ENCODE results near the gene AZU1. TPM values are rescaled to one million over a fixed set of nuclear protein-coding genes. Genes with fewer than 3 reads are reported as not detected.

The AZU1 gene
- total RNA-seq, 1 donor from 2014 or later = 0.75 TPM

DNA sequence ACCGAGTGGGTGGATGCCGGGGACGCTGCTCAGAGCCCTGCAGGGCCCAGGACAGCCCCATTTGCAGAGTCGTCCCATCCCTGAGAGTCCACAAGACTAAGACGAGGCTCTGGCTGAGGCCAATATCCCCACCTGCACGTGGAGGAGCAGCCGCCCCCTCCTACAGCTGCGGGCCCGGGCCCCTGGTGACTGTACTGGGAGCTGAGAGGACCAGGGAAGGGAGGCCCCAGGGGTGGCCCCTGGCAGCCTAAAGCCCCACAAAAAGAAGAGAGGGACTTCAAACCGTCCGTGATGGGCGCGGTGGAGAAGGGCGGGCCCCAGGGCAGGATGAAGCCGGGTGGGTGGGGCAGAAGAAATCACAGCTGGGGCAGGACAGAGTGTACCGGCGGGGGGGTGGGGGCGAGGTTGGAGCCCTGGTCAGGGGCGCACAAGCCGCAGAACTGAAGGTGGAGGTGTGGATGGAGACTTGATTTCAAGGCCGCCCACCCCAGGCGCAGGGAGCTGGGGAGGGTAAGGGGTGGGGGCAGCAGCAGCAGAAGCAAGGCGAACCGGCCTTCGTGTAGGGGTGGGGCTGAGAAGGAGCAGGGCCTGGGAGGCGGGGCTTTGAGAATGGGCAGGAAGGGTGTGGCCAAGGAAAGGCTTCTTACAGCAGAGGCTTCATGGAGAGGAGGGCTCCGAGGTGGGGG is 44.8 kb downstream of the AZU1 start:
- peak; percentile 87 for DNase-seq
- TF ChIP-seq, protein P1, sequence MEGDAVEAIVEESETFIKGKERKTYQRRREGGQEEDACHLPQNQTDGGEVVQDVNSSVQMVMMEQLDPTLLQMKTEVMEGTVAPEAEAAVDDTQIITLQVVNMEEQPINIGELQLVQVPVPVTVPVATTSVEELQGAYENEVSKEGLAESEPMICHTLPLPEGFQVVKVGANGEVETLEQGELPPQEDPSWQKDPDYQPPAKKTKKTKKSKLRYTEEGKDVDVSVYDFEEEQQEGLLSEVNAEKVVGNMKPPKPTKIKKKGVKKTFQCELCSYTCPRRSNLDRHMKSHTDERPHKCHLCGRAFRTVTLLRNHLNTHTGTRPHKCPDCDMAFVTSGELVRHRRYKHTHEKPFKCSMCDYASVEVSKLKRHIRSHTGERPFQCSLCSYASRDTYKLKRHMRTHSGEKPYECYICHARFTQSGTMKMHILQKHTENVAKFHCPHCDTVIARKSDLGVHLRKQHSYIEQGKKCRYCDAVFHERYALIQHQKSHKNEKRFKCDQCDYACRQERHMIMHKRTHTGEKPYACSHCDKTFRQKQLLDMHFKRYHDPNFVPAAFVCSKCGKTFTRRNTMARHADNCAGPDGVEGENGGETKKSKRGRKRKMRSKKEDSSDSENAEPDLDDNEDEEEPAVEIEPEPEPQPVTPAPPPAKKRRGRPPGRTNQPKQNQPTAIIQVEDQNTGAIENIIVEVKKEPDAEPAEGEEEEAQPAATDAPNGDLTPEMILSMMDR (IDR thresholded peaks at IDR 0.05) = no peak

DNA sequence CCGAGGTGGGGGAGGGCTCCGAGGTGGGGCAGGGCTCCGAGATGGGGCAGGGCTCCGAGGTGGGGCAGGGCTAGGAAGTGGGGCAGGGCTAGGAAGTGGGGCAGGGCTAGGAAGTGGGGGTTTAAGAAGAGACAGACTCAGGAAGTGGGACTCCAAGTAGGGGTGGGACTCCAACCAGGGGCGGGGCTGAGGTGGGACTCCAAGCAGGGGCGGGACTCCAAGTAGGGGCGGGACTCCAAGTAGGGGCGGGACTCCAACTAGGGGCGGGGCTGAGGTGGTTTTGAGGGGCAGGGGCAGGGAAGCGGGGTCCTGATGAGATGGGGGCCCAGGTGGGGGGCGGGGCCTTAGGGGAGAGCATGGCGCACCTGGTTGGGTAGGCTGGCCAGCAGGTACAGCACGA is 45.4 kb downstream of the AZU1 start:
- H3K4me3 ChIP-seq = no peak overlapping the region
- ATAC-seq = peak; percentile 72
- intact Hi-C loops (cut with DNase I) = no loop called here
- H3K9me3 ChIP-seq = no peaks in the 10 kb centered on the region
- H3K27me3 ChIP-seq = no peaks in the 10 kb centered on the region
- peaks cover 27% of the 10 kb centered on the region for H3K36me3 ChIP-seq
- H3K4me1 ChIP-seq = peaks cover 16% of the 10 kb centered on the region
- TF ChIP-seq, protein P1 (IDR thresholded peaks at IDR 0.05) = no peak
- no peak overlapping the region for H3K27ac ChIP-seq
- peak; percentile 81 for DNase-seq

More for the DNA sequence above, 44.8 kb downstream of the AZU1 start:
- Histone ChIP-seq H3K27ac (peak overlapping the region; percentile 86), H3K4me3 (peak overlapping the region; percentile 34), H3K27me3 (no peaks in the 10 kb centered on the region), H3K36me3 (peaks cover 31% of the 10 kb centered on the region), H3K4me1 (peaks cover 16% of the 10 kb centered on the region), H3K9me3 (no peaks in the 10 kb centered on the region)
- peak; percentile 82 for ATAC-seq
- intact Hi-C loops (cut with DNase I) = no loop called here

DNA sequence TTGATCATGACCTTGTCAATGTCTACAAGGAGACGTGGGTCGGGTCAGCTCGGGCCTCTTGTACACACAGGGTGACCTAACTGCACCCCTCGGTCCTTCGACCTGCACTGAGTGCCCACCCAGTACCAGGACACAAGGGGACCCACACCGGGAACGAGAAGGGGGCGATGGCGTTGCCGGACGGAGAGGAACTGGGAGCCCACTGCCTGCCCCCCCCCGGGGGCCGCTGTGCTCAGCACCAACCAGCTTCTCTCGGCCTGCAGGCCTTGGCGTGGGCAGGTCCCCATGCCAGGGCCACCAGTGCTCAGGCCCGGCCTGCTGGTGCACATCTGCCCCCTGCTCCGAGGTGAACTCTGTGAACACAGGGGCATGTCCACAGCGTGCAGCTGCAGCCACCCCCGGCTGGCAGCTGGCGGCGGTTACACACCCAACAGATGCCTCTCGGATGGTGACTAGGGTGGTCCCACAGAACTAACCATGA is 46.0 kb downstream of the AZU1 start:
- no peaks in the 10 kb centered on the region for H3K27me3 ChIP-seq
- peaks cover 16% of the 10 kb centered on the region for H3K4me1 ChIP-seq
- no peak for ATAC-seq
- H3K36me3 ChIP-seq = peaks cover 23% of the 10 kb centered on the region
- DNase-seq = no peak
- intact Hi-C loops (cut with DNase I) = no loop called here
- TF ChIP-seq, protein P1 (IDR thresholded peaks at IDR 0.05) = no peak
- no peaks in the 10 kb centered on the region for H3K9me3 ChIP-seq
- H3K4me3 ChIP-seq = no peak overlapping the region
- no peak overlapping the region for H3K27ac ChIP-seq

DNA sequence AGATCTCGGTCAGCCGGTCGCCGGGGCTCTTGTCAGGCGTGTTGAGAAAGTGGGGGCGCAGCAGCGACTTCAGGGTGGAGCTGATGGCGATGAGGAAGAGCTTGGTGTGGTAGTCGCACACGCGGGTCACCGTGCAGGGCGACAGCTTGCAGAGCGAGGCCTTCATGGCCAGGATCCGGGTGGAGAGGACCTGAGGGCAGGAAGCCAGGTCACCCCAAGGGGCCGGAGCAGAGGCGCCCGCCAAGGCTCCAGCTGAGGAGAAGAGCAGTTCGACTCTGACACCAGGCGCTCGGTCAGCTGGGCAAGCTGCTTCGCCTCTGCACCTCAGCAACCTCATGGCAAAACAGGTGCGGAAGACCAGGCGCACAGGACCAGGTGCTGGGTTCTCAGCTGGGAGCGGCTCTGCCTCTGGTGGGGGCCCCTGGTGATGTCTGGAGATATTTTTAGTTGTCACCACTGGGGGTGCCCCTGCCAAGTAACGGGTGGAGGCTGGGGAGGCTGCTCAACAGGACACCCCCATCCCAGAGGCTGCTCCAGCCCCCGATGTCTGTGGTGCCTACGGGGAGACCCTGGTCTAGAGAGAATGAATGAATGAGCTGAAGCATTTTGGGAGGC is 47.7 kb downstream of the AZU1 start:
- peaks cover 9% of the 10 kb centered on the region for H3K4me1 ChIP-seq
- H3K27ac ChIP-seq = no peak overlapping the region
- intact Hi-C loops (cut with DNase I) = no loop called here
- TF ChIP-seq, protein P1 (IDR thresholded peaks at IDR 0.05) = no peak
- H3K36me3 ChIP-seq = peaks cover 29% of the 10 kb centered on the region
- DNase-seq = peak; percentile 61
- no peak for ATAC-seq
- no peaks in the 10 kb centered on the region for H3K9me3 ChIP-seq
- no peaks in the 10 kb centered on the region for H3K27me3 ChIP-seq
- H3K4me3 ChIP-seq = no peak overlapping the region

DNA sequence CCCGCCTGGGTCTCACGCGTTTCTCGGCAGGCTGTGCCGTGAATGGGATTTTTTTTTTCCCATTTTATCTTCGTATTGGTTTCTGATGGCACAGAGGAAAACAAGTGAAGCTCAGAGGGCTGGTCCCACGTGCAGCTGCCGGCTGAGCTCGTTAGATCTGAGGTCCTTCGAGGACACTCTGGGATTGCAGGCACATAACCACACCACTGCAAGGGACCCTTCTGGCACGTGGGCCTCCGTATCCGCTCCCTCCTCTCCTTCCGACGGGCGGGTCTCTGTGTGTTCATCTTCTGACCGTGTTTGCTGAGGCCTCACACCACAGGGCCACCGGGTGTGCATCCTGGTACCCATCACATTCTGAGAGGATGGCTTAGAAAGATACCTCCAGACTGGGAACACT is 48.5 kb downstream of the AZU1 start:
- TF ChIP-seq, protein P1 (IDR thresholded peaks at IDR 0.05) = no peak
- no peaks in the 10 kb centered on the region for H3K9me3 ChIP-seq
- ATAC-seq (no peak), DNase-seq (no peak)
- no peak overlapping the region for H3K4me3 ChIP-seq
- no peak overlapping the region for H3K27ac ChIP-seq
- no peaks in the 10 kb centered on the region for H3K27me3 ChIP-seq
- intact Hi-C loops (cut with DNase I) = no loop called here
- H3K4me1 ChIP-seq = peaks cover 8% of the 10 kb centered on the region
- peaks cover 35% of the 10 kb centered on the region for H3K36me3 ChIP-seq
